Pons (tissue), 1 donor: Measurements from ENCODE around the gene RPL3.
"Not testable (repeated sequence)": the region's sequence is repeated elsewhere in the genome, so short reads cannot be mapped to it uniquely, and the experiment has no call there.

Source experiments
- DNase-seq: peaks from one replicate; pipeline ENCODE4 v3.0.0-alpha.2; 2016; ENCODE audit warnings: low spot score

Gene RPL3

GRCh38 chr22:39351689-39352214, 32.3 kb upstream of the RPL3 start:
- DNase-seq: no peak

GRCh38 chr22:39350757-39351688, 31.6 kb upstream of the RPL3 start:
- no peak for DNase-seq

DNA sequence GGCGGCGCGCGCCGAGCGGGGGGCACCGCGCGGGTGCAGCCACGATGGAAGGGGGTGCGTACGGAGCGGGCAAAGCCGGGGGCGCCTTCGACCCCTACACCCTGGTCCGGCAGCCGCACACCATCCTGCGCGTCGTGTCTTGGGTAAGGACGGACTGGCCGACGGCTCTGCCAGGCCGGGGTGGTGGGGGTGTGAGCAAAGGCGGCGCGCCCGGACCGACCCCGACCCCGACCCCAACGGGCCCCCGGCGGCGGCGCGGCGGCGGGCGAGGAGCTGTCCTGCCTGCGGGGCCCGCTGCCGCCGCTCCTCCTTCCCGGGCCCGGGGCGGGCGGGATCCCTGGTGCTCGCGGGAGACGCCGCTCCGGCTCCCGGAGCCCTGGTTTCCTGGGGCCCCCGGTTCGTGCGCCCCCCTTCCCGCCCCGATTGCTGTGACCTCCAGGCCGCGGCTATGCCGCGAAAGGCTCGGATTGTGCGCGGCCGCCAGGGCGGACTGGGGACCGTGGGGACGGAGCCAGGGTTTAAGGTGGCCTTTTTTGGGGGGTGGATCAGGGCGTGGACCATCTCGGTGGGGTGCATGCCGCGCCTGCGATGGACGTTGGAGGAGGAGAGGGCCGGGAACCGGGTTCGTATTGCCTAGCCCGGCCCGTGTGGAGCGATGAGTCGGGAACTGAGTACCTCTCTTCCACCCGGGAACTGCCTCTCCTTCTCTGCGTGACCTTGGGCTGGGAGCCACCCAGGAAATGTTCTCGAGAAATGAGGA, 30.7 kb upstream of the RPL3 start, which contains the start of gene SYNGR1:
Gene SYNGR1 (plus strand): TSS at position 25 of the 760 bp plus-strand sequence. CDS start 20 bp downstream, at position 45.
- DNase-seq: no peak

GRCh38 chr22:39349506-39349966, 30.1 kb upstream of the RPL3 start:
- DNase-seq: no peak

GRCh38 chr22:39348909-39349505, 29.6 kb upstream of the RPL3 start:
- DNase-seq: peak; percentile 46

- no peak for DNase-seq
These were observed 25.8 kb upstream of the RPL3 start for GRCh38 chr22:39345231-39345630.

- no peak for DNase-seq
These were observed 24.6 kb upstream of the RPL3 start for GRCh38 chr22:39344046-39344390.

- DNase-seq: peak; percentile 71
These were observed 24.0 kb upstream of the RPL3 start for GRCh38 chr22:39343259-39344045.

DNA sequence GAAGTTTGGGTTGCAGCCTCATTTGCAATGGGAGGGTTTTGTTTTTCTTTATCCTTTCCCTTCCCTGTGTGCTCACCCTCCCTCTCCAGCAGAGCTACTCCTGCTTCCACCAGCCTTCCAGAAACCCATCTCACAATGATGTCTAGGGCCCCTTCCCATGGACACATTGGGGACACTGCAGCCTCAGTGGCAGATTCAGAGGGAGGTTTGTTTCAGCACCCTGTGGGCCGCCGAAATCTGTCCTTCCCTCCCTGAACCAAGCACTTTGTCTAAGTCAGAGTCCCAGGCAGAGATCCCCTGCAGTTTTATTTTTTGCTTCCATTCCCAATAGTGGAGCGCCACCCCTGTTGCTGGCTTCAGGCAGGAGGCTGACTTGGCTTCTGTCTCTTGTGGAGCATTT, 21.8 kb upstream of the RPL3 start:
- no peak for DNase-seq

- not testable (repeated sequence) for DNase-seq
These were observed 20.4 kb upstream of the RPL3 start for GRCh38 chr22:39339775-39340174.

DNA sequence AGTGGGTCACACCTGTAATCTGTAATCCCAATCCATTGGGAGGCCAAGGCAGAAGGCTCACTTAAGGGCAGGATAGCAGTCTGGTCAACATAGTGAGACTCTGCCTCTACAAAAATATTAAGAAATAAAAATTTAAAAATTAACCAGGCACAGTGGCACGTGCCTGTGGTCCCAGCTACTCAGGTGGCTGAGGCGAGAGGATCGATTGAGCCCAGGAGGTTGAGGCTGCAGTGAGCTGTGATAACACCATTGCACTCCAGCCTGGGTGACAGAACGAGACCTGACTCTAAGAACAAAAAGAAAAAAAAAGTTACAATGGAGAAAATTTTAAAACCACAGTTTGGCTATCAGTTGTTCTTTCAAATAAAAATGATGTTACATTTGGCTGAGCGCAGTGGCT, 17.0 kb upstream of the RPL3 start:
- DNase-seq: no peak

- peak; percentile 76 for DNase-seq
These were observed 13.1 kb upstream of the RPL3 start for GRCh38 chr22:39332441-39333064.

GRCh38 chr22:39330553-39330952, 11.1 kb upstream of the RPL3 start:
- not testable (repeated sequence) for DNase-seq

DNA sequence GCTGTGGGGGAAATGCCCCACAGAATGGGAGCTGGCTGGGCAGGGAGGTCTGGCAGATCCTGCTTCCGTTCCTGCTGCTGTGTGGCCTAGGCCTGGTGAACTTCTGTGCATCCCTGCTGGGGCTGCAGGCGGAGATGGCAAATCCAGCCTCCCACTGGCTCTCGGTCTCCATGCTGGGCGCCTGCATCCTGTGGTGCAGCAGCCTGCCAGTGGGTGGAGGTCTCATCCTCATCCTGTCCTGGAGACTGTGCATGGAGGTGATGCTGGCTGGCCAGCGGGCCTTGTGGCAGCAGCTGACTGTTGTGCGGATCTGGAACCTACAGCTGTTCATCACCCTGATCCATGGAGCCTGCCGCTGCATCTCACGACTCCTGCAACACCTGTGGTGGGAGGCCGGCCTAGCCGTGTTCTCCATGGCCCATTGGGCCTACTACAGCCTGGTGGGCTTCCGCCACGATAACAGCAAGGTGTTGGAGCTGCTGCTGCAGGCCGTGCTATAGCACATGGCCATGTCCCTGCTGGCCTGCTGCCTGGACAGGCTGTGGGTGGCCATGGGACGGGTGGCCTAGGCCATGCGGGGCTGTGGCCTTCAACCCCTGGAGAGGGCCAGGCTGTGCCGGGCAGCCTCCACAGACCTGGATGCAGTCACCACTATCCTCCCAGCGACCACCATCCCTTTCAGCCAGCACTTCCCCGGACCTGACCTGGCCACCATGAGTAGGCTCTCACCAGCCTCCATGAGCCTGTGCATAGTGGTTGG, 8.8 kb upstream of the RPL3 start:
- DNase-seq: no peak

DNA sequence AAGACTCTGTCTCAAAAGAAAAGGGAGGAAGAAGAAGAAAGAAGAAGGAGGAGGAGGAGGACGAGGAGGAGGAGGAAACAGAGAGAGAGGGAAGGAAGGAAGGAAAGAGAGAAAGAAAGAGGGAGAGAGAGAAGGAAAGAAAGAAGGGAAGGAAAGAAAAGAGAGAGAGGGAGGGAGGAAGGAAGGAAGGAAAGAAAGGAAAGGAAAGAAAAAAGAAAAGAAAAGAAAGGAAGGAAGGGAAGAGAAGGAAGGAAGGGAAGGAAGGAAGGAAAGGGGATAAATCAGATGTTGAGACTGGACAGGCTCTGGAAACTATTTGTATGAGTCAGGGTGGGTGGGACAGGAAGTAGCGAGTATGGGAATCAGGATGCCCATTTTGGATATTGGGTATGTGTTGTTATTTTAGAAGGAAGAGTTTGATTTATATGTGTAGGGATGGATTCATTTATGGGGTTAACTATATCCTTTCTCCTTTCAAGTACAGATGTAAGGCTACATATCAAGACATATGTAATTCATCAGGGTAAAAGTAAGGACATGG, 6.0 kb upstream of the RPL3 start:
- no peak for DNase-seq

GRCh38 chr22:39320616-39321029, 1.2 kb upstream of the RPL3 start:
- not testable (repeated sequence) for DNase-seq

DNA sequence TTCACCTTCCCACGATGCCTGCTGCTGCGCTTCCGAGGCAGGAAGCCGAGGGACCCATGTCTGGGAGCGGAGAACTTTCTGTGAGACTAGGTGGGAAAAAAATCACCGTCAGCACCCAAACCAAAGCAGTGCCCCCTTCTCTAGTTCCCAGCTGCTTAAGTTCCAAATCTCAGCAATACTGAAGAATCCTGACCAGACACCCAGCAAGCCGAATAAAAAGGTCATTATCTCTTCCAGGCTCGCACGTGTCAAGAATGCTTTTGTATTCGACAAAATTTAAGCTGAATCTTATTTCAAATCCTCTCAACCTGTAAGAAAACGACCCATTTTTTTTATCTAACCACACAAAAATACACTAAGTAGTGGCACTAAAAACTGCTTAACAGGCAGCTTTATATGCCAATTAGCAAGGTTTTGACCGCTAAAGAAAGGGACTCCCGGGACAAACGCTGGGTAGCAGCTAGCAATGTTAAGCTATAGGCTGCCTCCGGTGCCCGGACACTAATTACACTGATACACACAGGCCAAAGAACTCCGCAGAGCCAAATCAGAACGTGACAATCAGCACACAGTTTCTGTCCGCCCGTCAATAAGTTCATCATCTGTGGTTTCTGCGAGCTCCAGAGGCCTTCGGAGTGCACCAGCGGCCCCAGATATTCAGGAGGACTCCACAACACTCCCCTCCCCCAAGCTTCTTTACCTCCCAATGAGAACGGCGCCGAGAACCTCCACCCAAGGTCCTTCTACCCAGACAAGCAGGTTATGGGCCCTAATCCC, 728 bp downstream of the RPL3 start:
- no peak for DNase-seq

- no peak for DNase-seq
These were observed 1.5 kb downstream of the RPL3 start for GRCh38 chr22:39317775-39318506.
